Fibroblast of lung (primary cell): ENCODE data around the gene SLC22A12. TPM values are rescaled to one million over a fixed set of nuclear protein-coding genes. Genes with fewer than 3 reads are reported as not detected.

Source experiments
- DNase-seq, 2 donors: peaks; one replicate each; pipeline versions ENCODE4 v3.0.0 to v3.0.0-alpha.2; 2010; ENCODE audit warnings: low read depth in 2 of 2
- H2AFZ ChIP-seq: 2 replicates; pipeline ENCODE4 v1.5.1; 2012; ENCODE audit warnings: low read length, control low read depth, inconsistent platforms
- H3K27ac ChIP-seq: 2 replicates; pipeline ENCODE4 v1.5.1; 2011; ENCODE audit warnings: low read length, control low read depth; ENCODE audit not compliant: insufficient read depth
- H3K27me3 ChIP-seq: 2 replicates; pipeline ENCODE4 v1.5.1; 2011; ENCODE audit warnings: mild to moderate bottlenecking, low read length; ENCODE audit not compliant: control insufficient read depth, insufficient read depth
- H3K36me3 ChIP-seq: 2 replicates; pipeline ENCODE4 v1.5.1; 2011; ENCODE audit warnings: low read length; ENCODE audit not compliant: control insufficient read depth, insufficient read depth
- H3K4me1 ChIP-seq: 2 replicates; pipeline ENCODE4 v1.5.1; 2011; ENCODE audit warnings: low read length; ENCODE audit not compliant: control insufficient read depth, insufficient read depth; ENCODE audit errors: extremely low read depth
- H3K4me2 ChIP-seq: 2 replicates; pipeline ENCODE4 v1.5.1; 2011; ENCODE audit warnings: low read length, control low read depth; ENCODE audit not compliant: insufficient read depth; ENCODE audit errors: extremely low read depth
- H3K4me3 ChIP-seq, 4 experiments: fragments of 200-600 bp in 1 of 4; sonication (generic) in 1 of 4; replicated peaks in 1 of 4; 2 replicates each; pipeline ENCODE4 v1.5.1; 2011 to 2016; ENCODE audit warnings: low read length in 4 of 4, low read depth in 3 of 4, mild to moderate bottlenecking in 3 of 4, control low read depth in 2 of 4, inconsistent platforms in 1 of 4, mixed read lengths in 1 of 4; ENCODE audit not compliant: insufficient read depth in 1 of 4; ENCODE audit errors: control extremely low read depth in 1 of 4
- H3K79me2 ChIP-seq: 2 replicates; pipeline ENCODE4 v1.5.1; 2012; ENCODE audit warnings: mild to moderate bottlenecking, low read length, inconsistent platforms; ENCODE audit not compliant: control insufficient read depth, insufficient read depth
- H3K9ac ChIP-seq: 2 replicates; pipeline ENCODE4 v1.5.1; 2011; ENCODE audit warnings: mild to moderate bottlenecking, low read length, control low read depth; ENCODE audit not compliant: insufficient read depth
- H3K9me3 ChIP-seq: 2 replicates; pipeline ENCODE4 v1.5.1; 2012; ENCODE audit warnings: low read depth, low read length; ENCODE audit not compliant: control insufficient read depth, insufficient read depth
- H4K20me1 ChIP-seq: 2 replicates; pipeline ENCODE4 v1.5.1; 2011; ENCODE audit warnings: low read length; ENCODE audit not compliant: control insufficient read depth, insufficient read depth; ENCODE audit errors: extremely low read depth
- CTCF ChIP-seq, 2 donors: IDR thresholded peaks in 1 of 2; conservative IDR thresholded peaks in 1 of 2; 1 replicate in 1 of 2; 2 replicates in 1 of 2; pipeline ENCODE4 v1.5.1; 2011 to 2012; ENCODE audit warnings: low read length in 2 of 2, control low read depth in 1 of 2, inconsistent platforms in 1 of 2, low read depth in 1 of 2, mild to moderate bottlenecking in 1 of 2
- EZH2 ChIP-seq: IDR thresholded peaks from 2 replicates; pipeline ENCODE4 v1.5.1; 2012; ENCODE audit warnings: low read length, control low read depth, mild to moderate bottlenecking; ENCODE audit errors: missing control alignments
- polyA plus RNA-seq, 2 donors: library from polyadenylated mRNA; depleted of rRNA in 1 of 2; stranded (reverse) in 1 of 2; unstranded in 1 of 2; fragments of >200 nt; gene quantifications; 2 replicates each; pipeline ENCODE4 v1.2.1, GENCODE V29; 2011 to 2012; ENCODE audit warnings: missing spikeins in 1 of 2
- total RNA-seq: library from RNA; depleted of rRNA; stranded (reverse); fragments of >200 nt; gene quantifications from 2 replicates; pipeline ENCODE4 v1.2.1, GENCODE V29; 2014

The SLC22A12 gene
- total and polyA plus RNA-seq, 2 donors (not counting 1 experiment from before 2014, with no cell fraction given), result not detected

GRCh38 chr11:64564947-64565889 is 25.8 kb upstream of the SLC22A12 start:
- no peak for DNase-seq
- H3K4me3 ChIP-seq, result no peak overlapping the region
- TF ChIP-seq EZH2, result no peak
- no peak for TF ChIP-seq CTCF (conservative IDR thresholded peaks at IDR 0.05 in 1 of 2, IDR thresholded peaks at IDR 0.05 in 1 of 2; ENCODE audit: low read depth in 1 of 2, low read length in 2 of 2)
- H3K36me3 ChIP-seq, result no peaks in the 10 kb centered on the region
- no peaks in the 10 kb centered on the region for H3K27me3 ChIP-seq
- no peaks in the 10 kb centered on the region for H3K9me3 ChIP-seq
- no peak overlapping the region for H2AFZ ChIP-seq
- no peaks in the 10 kb centered on the region for H3K4me1 ChIP-seq
- no peak overlapping the region for H3K9ac ChIP-seq
- H3K79me2 ChIP-seq, result no peaks in the 10 kb centered on the region
- H4K20me1 ChIP-seq, result no peaks in the 10 kb centered on the region
- H3K27ac ChIP-seq, result no peak overlapping the region
- no peak overlapping the region for H3K4me2 ChIP-seq

DNA sequence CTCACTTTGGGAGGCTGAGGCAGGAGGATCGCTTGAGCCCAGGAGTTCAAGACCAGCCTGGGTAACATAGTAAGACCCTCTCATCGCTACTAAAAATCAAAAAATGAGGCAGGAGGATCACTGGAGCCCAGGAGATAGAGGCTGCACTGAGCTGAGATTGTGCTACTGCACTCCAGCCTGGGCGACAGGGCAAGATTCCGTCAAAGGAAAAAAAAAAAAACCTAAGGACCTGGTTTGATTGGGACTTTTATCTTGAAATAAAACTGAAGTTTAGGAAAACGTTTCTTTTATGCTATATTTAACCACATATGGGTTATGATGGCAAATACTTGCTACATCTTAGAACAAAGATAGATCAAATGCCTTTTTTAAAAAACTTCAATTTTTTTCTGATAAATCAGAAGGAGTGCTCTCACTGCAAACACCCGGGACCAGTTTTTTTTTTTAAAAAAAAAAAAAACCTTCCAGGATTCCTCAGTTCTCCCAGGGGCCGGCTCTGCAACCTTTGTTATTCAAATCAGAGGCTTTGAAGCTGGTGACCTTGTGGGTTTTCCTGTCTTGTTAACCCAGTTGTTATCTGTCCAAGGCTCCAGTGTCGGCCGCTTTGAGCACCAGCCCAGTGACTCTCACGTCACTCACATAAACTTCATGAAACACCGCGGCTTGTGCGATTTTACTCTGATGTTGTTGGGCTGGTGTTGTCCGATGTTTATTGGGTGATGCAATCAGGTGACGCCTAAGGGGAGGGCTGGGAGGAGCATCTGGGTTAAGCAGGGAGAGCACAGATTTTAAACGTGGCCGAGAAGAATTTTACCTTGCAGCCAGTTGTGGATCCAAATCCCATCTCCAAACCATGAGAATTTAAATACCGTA is 24.7 kb upstream of the SLC22A12 start:
- TF ChIP-seq CTCF (conservative IDR thresholded peaks at IDR 0.05 in 1 of 2, IDR thresholded peaks at IDR 0.05 in 1 of 2; ENCODE audit: low read depth in 1 of 2, low read length in 2 of 2) (no peak), EZH2 (no peak)
- peak; percentile 80 to 81 for DNase-seq
- H3K4me1 ChIP-seq, result no peaks in the 10 kb centered on the region
- no peaks in the 10 kb centered on the region for H4K20me1 ChIP-seq
- no peaks in the 10 kb centered on the region for H3K36me3 ChIP-seq
- peak overlapping the region; percentile 35 for H3K4me2 ChIP-seq
- H3K4me3 ChIP-seq, result no peak overlapping the region
- peak overlapping the region; percentile 60 for H2AFZ ChIP-seq
- no peak overlapping the region for H3K9ac ChIP-seq
- no peaks in the 10 kb centered on the region for H3K79me2 ChIP-seq
- no peaks in the 10 kb centered on the region for H3K9me3 ChIP-seq
- H3K27me3 ChIP-seq, result no peaks in the 10 kb centered on the region
- no peak overlapping the region for H3K27ac ChIP-seq
